Left ventricle myocardium inferior (tissue), 1 donor: Measurements from ENCODE around the gene AFF1. TPM values are rescaled to one million over a fixed set of nuclear protein-coding genes. Genes with fewer than 3 reads are reported as not detected.

Source experiments
- DNase-seq: peaks from one replicate; pipeline ENCODE4 v3.0.0-alpha.2; 2020
- H3K27ac ChIP-seq: fragments of 200-600 bp; replicated peaks from 2 replicates; pipeline ENCODE4 v1.8.0; 2021
- H3K27me3 ChIP-seq: fragments of 200-600 bp; 2 replicates; pipeline ENCODE4 v1.8.0; 2021; ENCODE audit warnings: low read depth
- H3K36me3 ChIP-seq: fragments of 200-600 bp; 2 replicates; pipeline ENCODE4 v1.8.0; 2021
- H3K4me1 ChIP-seq: fragments of 200-600 bp; 2 replicates; pipeline ENCODE4 v1.8.0; 2021
- H3K4me3 ChIP-seq: fragments of 200-600 bp; 2 replicates; pipeline ENCODE4 v1.8.0; 2021; ENCODE audit warnings: mild to moderate bottlenecking, moderate library complexity
- H3K9me3 ChIP-seq: fragments of 200-600 bp; replicated peaks from 2 replicates; pipeline ENCODE4 v1.8.0; 2021
- CTCF ChIP-seq: fragments of 200-600 bp; IDR thresholded peaks from 2 replicates; pipeline ENCODE4 v1.8.0; 2021; ENCODE audit warnings: antibody characterized with exemption, mild to moderate bottlenecking, borderline replicate concordance
- intact Hi-C: fragments of 100-400 bp; cut with micrococcal nuclease; formaldehyde crosslinking; loops from one replicate; pipeline ENCODE4 v1.11.0; 2022
- total RNA-seq: library from RNA; stranded (reverse); fragmentation: NEBNext Ultra II Directional; extraction: Animal tissue kit (Norgen Biotek cat#: 25700); gene quantifications from one replicate; pipeline ENCODE4 v1.2.1, GENCODE V29; 2021
- donor health status: DM: no; HTN: yes; CAD: no; lungs with severe emphysema.

AFF1 gene
- total RNA-seq, 1 donor from 2014 or later: 67.9 TPM

- H3K4me1 ChIP-seq: no peaks in the 10 kb centered on the region
- H3K36me3 ChIP-seq: peaks cover 48% of the 10 kb centered on the region
- no peak for TF ChIP-seq CTCF
These were observed 231.6 kb downstream of the AFF1 start for GRCh38 chr4:87166296-87166854.

GRCh38 chr4:87171944-87172343, 237.1 kb downstream of the AFF1 start:
- H3K9me3 ChIP-seq: no peaks in the 10 kb centered on the region
- intact Hi-C loops: no loop called here
- H3K4me3 ChIP-seq: no peak overlapping the region
- H3K36me3 ChIP-seq: peaks cover 23% of the 10 kb centered on the region
- DNase-seq: no peak
- TF ChIP-seq CTCF: no peak
- H3K4me1 ChIP-seq: no peaks in the 10 kb centered on the region
- H3K27me3 ChIP-seq: no peaks in the 10 kb centered on the region
- H3K27ac ChIP-seq: no peak overlapping the region

More at GRCh38 chr4:87166296-87166854, 231.6 kb downstream of the AFF1 start:
- H3K4me3 ChIP-seq: no peak overlapping the region
- H3K9me3 ChIP-seq: no peaks in the 10 kb centered on the region
- intact Hi-C loops: no loop called here
- H3K27ac ChIP-seq: no peak overlapping the region
- H3K27me3 ChIP-seq: no peaks in the 10 kb centered on the region
- no peak for DNase-seq

GRCh38 chr4:87174672-87175071, 239.9 kb downstream of the AFF1 start:
- Histone ChIP-seq H3K27ac (no peak overlapping the region), H3K27me3 (no peaks in the 10 kb centered on the region), H3K9me3 (no peaks in the 10 kb centered on the region), H3K4me1 (no peaks in the 10 kb centered on the region), H3K36me3 (peaks cover 11% of the 10 kb centered on the region), H3K4me3 (no peak overlapping the region)
- intact Hi-C loops: no loop called here
- no peak for TF ChIP-seq CTCF
- DNase-seq: no peak

GRCh38 chr4:87179751-87180150, 244.9 kb downstream of the AFF1 start:
- Histone ChIP-seq H3K36me3 (peaks cover 8% of the 10 kb centered on the region), H3K9me3 (no peaks in the 10 kb centered on the region), H3K4me1 (no peaks in the 10 kb centered on the region), H3K4me3 (no peak overlapping the region), H3K27me3 (no peaks in the 10 kb centered on the region), H3K27ac (no peak overlapping the region)
- intact Hi-C loops: no loop called here
- DNase-seq: no peak
- TF ChIP-seq CTCF: no peak

GRCh38 chr4:87180767-87181166, 246.0 kb downstream of the AFF1 start:
- H3K27me3 ChIP-seq: no peaks in the 10 kb centered on the region
- intact Hi-C loops: no loop called here
- H3K4me1 ChIP-seq: no peaks in the 10 kb centered on the region
- peaks cover 8% of the 10 kb centered on the region for H3K36me3 ChIP-seq
- no peaks in the 10 kb centered on the region for H3K9me3 ChIP-seq
- no peak for TF ChIP-seq CTCF
- no peak overlapping the region for H3K4me3 ChIP-seq
- no peak overlapping the region for H3K27ac ChIP-seq
- DNase-seq: no peak
